Pulmonary artery endothelial cell (primary cell): Measurements from ENCODE around the gene ZNF469. TPM values are rescaled to one million over a fixed set of nuclear protein-coding genes. Genes with fewer than 3 reads are reported as not detected.

Experiments used
- DNase-seq: peaks from one replicate; pipeline ENCODE4 v3.0.0-alpha.2; 2011; ENCODE audit warnings: low read depth, low spot score
- total RNA-seq: library from RNA; depleted of rRNA; stranded (reverse); fragments of >200 nt; gene quantifications from 2 replicates; pipeline ENCODE4 v1.2.3, GENCODE V29; 2014

The ZNF469 gene, protein sequence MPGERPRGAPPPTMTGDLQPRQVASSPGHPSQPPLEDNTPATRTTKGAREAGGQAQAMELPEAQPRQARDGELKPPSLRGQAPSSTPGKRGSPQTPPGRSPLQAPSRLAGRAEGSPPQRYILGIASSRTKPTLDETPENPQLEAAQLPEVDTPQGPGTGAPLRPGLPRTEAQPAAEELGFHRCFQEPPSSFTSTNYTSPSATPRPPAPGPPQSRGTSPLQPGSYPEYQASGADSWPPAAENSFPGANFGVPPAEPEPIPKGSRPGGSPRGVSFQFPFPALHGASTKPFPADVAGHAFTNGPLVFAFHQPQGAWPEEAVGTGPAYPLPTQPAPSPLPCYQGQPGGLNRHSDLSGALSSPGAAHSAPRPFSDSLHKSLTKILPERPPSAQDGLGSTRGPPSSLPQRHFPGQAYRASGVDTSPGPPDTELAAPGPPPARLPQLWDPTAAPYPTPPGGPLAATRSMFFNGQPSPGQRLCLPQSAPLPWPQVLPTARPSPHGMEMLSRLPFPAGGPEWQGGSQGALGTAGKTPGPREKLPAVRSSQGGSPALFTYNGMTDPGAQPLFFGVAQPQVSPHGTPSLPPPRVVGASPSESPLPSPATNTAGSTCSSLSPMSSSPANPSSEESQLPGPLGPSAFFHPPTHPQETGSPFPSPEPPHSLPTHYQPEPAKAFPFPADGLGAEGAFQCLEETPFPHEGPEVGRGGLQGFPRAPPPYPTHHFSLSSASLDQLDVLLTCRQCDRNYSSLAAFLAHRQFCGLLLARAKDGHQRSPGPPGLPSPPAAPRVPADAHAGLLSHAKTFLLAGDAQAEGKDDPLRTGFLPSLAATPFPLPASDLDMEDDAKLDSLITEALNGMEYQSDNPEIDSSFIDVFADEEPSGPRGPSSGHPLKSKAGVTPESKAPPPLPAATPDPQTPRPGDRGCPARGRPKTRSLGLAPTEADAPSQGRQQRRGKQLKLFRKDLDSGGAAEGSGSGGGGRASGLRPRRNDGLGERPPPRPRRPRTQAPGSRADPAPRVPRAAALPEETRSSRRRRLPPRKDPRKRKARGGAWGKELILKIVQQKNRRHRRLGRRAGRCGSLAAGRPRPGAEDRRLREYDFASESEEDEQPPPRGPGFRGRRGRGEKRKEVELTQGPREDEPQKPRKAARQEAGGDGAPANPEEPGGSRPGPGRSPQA (N-terminal part only)
- 0.74 and 1.3 TPM in 2 replicates for total RNA-seq

DNA sequence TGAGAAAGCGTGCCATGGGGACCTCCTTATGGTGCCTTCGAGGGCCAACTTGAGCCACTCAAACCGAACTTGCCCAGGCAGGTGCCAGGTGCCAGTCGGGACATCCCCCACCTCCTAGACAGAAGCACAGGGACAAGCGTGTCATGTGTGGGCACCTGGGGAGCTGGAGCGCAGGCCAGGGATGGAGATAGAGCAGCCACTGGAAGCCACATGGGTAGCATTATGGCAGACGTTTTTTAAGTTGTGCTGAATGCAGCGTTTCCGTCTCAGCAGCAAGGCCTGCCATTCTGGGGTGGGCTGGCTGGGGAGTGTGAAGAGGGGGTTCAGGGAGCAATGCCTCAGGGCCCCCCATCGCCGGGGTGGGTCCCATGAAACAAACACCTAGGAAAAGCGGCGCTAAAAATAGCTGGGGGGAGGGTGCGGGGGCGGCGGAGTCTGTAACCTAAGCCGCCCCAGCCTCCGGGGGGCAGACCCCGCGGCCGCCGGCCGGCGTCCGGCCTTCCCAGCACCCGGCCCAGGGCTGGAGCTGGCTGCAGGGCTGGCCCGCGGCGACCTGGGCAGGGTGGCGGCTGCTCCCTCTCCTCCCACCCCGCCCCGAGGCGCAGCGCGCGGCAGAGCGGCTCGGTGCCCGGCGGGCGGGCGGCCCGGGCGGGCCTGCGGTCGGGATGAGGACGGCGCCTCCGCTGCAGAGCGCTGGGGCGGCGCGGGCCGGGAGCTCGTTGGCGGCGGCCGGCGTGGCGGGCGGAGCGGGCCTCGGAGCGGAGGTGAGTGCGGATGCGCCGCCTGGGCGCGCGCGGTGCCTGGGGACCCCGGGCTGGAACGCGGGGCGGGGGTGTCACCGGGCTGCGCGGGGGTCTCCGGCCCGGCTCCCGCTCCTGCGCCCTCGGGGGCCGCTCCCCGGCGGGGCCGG, at the start of gene ZNF469:
Gene ZNF469 (plus strand): TSS at position 469 of the 910 bp plus-strand sequence. CDS start 44,512 bp downstream, outside the sequence.
- DNase-seq, result no peak

DNA sequence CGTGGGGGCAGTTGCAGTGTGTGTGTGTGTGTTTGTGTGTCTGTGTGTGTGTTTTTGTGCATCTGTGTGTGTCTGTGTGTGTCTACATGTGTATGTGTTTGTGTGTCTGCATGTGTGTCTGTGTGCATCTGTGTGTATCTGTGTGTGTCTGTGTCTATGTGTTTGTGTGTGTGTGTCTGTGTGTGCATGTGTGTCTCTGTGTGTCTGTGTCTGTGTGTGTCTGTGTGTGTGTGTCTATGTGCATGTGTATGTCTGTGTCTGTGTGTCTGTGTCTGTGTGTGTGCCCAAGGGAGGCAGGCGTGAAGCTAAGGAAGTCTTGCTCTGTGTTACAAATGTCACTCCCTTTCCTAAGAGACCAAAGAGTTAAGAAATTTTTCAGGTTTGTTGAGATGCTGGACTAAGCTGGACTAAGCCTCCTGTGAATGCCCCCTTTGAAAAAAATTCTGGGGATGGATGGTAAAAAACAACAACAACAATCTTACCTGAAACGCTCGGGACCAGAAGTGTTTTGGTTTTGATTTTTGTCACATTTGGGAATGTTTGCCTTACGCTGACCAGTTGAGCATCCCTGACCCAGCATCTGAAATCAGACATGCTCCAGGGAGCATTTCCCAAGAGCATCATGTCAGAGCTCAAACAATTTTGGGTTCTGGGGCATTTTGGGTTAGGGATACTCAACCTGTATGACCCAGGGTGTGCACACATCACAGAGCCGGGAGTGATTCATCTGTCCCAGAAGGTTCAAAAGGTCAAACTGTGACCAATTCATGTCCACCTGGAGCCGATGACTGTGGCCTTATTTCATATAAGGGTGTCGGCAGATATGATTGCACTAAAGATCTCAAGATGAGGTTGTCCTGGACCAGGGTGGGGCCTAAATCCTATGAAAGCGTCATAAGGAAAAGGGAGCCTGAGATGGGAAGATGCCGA, 48.6 kb upstream of the ZNF469 start:
- no peak for DNase-seq

DNA sequence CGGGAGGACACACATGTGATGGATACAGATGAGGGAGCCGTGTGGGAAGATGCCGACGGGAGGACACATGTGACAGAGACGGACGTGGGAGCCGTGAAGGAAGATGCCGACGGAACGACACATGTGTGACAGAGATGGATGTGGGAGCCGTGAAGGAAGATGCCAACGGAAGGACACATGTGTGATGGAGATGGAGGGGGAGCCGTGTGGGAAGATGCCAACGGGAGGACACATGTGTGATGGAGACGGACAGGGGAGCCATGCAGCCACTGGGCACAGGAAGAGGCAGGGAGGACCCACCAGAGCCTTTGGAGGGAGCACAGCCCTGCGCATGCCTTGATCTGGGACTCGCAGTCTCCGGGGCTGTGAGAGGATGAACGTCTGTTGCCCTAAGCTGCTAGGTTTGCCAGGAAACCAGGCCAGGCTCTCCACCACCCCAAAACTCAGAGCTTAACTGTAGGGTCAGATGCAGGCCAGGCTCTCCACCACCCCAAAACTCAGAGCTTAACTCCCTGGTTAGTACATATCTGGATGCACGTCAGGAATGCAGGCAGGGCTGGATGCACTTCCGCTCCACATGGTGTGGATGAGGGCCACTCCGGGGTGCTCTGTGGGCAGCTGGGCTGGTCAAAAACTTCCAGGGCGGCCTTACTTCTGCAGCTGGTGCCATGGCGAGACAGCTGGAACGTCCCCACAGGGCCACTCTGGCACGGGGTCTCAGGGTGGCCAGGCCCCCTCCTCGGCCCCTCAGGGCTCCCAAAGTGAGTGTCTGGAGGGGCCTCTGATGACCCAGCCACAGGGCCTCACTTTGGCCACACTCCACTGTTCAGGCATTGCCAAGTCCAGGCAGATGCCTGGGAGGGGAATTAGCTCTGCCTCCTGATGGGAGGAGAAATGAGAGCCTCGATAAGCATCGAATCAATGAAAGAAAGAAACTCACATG, 47.7 kb upstream of the ZNF469 start:
- no peak for DNase-seq

DNA sequence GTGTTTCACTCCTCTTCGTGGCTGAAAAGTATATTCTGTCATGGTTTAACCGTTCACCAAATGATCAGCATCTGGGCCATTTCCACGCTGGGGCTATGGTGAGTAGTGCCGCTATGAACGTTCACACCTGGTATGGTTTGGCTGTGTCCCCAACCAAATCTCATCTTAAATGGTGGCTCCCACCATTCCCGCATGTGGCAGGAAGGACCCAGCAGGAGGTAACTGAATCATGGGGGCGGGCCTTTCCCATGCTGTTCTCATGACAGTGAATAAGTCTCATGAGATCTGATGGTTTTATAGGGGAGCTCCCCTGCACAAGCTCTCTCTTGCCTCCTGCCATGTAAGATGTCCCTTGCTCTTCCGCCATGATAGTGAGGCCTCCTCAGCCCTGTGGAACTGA, 45.7 kb upstream of the ZNF469 start:
- no peak for DNase-seq

DNA sequence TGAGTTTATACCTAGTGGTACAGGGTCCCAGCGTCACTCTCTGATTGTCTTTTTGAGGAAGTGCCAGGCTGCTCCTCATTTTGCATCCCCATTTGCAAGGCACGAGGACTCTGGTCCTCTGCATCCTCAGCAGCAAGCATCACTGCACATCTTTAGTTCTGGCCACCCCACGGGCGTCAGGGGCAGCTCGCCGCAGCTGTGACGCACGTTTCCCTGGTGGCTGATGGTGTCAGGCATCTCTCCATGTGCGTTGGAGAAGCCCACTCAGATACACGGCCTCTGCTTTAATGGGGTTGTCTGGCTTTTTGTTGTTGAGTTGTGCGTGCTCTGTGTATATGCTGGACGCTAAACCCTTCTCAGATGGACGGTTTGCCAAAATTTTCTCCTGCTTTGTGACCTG, 45.2 kb upstream of the ZNF469 start:
- no peak for DNase-seq

DNA sequence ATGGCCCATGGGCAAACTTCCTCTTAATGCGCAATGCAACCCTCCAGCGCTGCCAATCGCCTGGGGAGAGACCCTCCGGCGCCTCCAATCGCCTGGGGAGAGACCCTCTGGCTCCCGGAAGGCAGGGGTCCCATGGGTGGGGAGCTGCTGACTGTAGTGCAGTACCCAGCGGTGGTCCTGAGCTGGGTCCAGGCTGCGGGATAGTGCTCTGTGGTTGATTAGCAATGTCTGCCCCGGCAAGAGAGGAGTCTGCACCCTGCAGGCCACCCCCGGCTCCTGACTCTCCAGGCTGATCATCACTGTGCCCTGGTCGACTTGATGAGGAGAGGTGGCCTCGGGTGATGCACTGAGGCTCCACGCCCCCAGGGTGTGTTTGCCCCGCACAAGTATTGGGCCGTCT, 44.6 kb upstream of the ZNF469 start:
- no peak for DNase-seq

DNA sequence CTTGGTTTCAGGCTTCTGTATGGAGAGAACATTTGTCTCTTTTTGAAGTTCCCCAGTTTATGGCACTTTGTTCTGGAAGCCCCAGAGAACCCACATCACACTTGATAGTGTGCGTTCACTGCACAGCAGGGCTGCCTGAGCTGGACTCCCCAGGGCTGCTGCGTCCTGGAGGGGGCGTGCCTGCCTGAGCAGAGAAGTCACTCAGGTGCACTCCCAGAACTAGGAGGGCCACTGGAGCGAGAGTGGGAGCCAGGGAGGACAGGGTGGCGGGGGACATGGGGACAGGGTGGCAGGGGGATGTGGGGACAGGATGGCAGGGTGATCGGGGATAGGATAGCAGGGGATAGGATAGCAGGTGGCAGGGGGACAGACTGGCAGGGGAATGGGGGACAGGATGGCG, 43.9 kb upstream of the ZNF469 start:
- DNase-seq, result no peak

DNA sequence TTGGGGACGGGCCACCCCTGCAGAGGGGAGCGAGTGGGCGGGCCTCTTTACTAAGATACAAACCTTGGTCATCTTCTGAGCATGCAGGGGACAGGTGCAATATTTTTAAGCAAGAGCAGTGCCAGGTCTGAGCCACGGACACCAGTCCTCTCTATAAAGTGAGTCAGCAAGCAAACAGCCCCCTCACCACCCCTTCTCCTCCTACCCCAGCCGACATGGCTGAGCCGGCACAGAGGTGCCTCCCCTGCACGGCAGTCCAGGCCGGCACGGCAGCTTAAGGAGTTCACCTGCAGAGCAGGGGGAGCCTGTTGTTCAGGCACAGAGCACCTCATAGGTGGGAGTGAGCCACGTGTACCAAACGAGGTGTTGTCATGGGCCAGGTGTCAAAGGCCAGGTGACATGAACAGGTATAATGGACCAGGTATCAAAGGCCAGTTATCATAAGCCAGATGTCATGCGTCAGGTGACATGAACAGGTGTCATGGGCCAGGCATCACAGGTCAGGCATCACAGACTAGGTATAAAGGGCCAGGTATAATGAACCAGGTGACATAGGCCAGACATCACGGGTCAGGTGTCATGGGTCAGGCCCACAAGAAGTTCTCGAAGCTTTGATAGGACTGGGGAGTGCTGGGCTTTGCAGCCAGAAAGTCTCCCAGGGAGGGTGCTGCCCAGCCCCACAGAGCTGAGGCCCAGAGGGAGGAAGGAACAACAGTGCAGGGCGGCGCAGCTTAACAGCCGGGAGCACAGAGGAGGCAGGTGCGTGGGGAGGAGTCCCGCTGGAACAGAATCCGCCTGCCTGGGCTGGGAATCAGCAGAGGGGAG, 42.6 kb upstream of the ZNF469 start:
- no peak for DNase-seq

DNA sequence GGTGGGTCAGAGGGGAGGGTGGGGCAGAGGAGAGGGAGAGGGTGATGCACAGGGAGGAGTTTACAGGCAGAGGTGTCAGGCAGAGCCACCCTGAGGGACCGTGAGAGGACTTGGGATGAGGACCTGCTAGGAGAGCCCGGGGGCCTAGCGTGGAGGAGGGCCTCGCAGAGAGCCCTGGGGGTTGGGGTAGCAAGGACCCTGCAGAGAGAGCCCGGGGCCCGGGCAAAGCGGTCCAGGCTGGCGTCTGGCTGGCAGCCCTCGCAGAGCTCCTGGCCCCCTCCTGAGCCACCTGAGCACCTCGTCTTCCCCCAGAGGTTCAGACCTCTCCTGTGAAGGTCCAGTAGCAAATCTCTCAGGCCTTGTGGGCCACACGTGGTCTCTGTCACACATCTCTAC, 42.0 kb upstream of the ZNF469 start:
- DNase-seq, result no peak

DNA sequence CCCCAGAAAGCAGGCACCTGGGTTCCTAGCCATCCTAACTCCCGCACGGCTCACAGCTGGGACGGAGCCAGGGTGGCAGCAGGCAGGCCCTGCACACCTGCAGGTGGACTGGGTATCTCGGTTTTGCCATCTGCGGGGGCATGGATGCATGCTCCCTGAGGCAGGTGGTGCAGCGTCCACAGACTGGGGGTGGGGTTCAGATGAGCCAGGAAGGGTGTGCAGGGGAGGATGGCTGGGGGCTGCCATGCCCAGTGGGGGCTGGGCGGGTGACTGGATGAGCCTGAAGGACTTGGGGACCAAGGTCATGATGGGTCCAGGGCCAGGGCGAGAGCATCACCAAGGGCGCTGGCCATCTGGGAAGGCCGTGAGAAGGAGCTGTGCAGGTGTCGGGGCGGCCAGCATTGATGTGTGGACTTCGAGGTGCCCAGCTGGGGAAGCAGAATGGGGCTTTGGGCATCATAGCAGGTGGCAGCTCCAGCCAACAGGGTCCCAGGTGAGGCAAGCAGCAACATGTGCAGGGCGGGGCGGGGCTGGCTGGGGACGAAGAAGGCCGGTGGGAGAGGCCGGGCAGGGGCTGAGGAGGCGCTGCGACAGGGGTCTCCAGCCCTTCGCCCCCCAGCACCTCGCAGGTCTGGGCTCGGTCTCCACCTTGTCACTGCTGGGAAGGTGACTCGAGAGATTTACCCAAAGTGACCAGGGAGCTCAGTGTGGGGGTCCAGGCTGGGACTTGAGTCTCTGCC, 41.0 kb upstream of the ZNF469 start:
- DNase-seq, result no peak

DNA sequence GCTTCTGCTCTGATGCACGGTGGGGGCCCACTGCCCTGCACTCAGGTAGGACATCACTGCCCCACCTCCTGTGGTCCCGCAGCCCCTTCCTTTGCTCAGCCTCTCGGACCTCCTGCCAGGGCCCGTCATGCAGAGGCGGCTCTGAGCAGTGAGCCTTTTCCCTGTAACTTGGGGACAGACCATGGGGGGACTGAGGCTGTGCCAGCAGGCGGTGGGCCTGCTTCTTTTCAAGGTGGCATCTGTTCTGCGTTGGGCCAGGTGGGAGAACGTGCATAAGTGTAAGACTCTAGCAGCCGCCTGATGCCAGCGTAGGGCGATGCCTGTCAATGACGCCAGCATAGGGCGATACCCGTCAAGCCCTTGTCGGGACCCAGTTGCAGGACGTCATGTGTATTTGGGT, 40.3 kb upstream of the ZNF469 start:
- no peak for DNase-seq

DNA sequence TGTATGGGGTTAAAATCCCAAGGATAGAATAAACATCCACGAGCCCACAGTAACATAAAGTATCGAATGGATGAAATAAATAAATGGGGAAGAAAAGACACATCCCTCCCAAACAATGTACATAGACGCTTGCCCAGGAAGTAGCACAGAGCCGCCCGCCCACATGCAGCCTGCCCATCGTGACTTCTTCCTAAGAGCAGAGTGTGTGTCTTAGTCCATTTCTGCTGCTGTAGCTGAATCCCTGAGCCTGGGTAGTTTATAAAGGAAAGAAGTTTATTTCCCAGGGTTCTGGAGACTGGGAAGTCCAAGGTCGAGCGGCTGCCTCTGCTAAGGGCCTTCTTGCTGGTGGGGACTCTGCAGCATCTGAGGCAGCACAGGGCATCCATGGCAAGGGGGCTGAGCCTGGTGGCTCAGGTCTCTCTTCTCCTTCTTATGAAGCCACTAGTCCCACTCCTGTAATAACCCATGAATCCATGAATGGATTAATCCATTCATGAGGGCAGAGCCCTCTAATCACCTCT, 39.4 kb upstream of the ZNF469 start:
- DNase-seq, result no peak

DNA sequence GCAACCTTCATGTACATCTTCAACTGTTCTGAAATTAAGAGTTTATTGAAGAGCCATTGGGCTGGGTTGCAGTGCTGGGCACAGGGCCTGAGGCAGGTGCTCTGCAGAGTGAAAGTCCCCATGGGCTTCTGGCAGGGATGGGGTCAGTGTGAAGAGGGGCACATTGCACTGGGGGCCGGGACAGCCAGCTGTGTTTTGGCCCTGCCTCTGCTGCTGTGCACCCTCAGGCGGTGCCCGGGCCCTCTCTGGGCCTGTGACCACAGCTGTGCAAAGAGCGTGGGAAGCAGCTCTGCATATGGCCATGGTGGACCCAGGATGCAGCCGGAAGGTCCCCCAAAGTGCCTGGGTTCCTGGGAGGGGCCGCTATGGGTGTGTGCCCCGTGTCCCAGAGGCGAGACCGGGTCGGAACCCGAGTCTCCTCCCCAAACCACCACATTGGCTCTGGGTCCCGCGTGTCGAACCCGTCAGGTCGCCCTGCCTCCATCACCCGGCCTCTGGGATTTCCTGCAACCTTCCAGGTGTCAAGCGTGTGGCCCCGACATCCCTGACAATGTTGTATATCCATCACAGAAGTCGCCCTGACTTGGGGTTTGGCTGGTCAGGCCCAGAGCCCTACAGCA, 38.2 kb upstream of the ZNF469 start:
- no peak for DNase-seq

DNA sequence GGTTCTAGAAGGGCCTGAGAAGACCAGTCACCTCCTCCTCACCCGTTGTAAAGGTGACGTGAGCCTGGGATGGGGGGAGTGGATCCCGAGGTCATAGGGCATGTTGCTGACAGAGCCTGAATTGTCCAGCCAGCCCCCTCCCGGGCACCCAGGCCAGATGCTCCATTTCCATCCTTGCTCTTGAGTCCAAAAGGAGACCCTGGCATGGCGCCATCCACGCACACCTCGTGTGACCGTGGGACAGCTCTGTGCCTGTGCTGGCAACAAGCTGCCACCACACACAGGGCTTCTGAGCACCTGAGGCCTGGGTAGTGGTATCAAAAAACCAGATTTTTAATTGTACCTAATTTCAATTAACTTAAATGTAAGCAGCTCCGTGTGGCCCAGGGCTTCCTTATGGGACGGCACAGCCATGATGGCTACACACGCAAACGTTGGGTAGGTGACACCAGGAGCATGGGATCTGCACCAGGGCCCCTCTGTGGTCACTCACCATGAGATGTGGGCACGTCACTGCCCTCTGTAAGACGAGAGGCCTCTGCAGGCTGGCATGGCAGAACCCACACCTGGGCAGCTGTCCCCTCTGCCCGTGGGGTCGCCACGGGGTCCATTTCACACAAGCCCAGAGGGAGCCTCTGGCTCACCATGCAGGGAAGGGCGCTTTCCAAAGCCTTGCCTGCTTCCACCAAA, 37.6 kb upstream of the ZNF469 start:
- DNase-seq, result no peak

DNA sequence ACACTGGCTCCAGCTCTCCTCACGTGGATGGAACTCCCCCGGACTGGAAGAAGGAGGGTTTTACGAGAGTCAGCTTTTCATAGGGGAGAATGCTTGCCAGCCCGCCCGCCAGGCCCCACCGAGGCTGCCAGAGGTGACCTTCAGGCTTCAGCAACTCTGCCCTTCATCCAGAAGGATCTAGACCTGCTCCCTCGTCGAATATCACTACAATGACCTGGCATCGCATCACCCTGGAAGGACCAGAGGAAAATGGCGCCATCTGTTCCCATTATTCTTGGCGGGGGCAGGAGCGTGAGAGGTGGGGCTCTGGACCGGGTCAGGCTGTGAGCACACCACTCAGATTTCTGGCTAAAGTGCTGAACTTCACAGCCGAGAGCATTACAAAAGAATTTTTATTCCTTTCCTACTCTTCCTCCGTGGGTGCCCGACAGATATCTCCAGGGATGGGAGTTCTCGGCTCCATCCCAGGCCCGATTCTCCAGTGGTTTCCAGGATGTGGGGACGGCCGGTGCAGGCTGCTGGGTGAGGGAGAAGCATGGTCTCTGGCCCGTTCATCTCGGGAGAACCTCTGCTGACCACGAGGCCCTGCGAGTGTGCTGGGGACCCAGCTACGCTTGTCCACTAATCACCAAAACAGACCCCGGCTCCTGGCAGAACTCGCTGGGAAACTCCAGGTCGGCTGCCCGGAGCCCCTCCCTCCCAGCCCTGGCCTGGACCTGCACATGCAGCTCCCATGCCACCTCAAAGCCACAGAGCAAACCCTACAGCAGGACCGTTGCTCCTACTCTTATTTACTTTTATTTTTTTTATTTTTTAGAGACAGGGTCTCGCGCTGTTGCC, 36.8 kb upstream of the ZNF469 start:
- DNase-seq, result no peak
